Loucy (cell line): ENCODE results near the gene ASIC2.

Experiments
- CTCF ChIP-seq: fragments of 200-600 bp; sonication (generic); conservative IDR thresholded peaks from 2 replicates; pipeline ENCODE4 v1.5.1; 2014; ENCODE audit warnings: mild to moderate bottlenecking, antibody characterized with exemption, low read length
- EZH2phosphoT487 ChIP-seq: fragments of 200-600 bp; IDR thresholded peaks from 2 replicates; pipeline ENCODE4 v1.6.1; 2018; ENCODE audit warnings: antibody characterized with exemption, mild to moderate bottlenecking, moderate library complexity, borderline replicate concordance

- TF ChIP-seq CTCF (no peak), EZH2phosphoT487 (no peak)
These were observed 25.1 kb upstream of the ASIC2 start for GRCh38 chr17:33318241-33318640.
